NCI-H187 treated with DMSO at 0.1 percent for 48 hours (cell line): ENCODE data around the gene SULF2.

ENCODE experiments used
- DNase-seq: peaks from one replicate; lab custom pipeline; 2025; lab: John Stamatoyannopoulos, UW

SULF2 gene

DNA sequence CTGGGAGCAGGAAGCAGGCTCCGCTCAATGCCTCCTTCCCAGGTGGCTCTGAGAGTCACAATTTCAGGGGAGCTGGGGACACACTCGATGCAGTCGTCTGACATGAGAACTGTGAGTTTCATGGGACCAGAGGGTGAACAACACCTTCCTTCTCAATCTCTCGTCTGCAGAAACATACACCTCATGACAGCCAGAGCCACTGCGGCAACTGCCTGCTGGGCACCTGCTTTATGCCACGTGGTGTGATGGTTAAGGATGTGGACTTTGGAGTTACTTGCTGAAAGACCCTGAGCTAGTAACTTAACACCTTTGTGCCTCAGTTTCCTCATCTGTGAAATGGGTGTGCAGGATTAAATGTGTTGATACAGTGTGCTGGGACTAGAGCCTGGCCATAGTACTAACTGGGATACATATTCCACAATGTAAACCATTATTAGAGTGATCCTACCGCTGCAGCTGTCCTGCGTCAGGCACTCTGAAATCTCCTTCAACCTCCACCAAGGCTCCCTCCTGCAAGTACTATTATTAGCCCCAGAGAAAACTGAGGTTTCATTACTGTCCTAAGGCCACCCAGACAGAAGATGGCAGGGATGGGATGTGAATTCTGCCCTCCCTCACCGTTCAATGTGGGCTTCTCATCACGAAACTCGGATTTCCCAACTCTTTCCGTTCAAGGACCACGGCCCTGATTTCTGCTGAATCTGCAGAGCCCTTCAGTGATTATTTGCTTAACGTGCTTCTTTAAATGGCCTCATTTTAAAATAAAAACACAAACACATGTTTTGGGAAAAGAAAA is 24.4 kb downstream of the SULF2 start:
- no peak for DNase-seq

- DNase-seq: no peak
Observed at GRCh38 chr20:47758517-47759450, 26.5 kb downstream of the SULF2 start.

GRCh38 chr20:47757145-47758035 is 27.9 kb downstream of the SULF2 start:
- no peak for DNase-seq

DNA sequence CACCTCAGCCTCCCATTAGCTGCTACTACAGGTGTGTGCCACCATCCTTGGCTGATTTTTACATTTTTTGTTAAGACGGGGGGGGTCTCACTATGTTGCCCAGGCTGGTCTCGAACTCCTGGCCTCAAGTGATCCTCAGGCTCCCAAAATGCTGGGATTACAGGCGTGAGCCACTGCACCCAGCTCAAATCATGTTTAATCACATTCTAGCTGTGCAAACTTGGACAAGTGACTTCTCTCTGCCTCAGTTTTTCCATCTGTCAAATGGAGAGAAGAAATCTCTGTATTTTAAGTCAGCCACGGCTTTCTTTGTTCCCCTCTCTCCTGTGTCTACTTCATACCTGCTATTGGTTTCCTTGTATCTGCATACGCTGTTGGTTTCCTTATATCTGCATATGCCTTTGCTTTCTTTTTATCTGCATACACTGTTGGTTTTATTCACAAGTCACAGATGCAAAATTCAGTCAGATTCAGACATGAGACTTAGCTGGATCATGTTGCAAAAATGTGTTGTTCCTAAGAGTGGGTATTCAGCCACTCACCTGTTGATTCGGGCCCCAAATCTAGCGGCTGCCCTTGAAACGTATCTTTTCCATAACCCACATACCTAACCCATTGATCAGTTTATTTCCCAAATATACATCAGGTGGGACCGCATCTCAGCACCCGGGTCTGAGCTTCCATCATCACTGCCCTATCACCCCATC is 30.2 kb downstream of the SULF2 start:
- no peak for DNase-seq

GRCh38 chr20:47754388-47754715 is 30.9 kb downstream of the SULF2 start:
- no peak for DNase-seq

GRCh38 chr20:47753576-47754387 is 31.5 kb downstream of the SULF2 start:
- DNase-seq: no peak

- DNase-seq: no peak
Observed at GRCh38 chr20:47751449-47751848, 33.8 kb downstream of the SULF2 start.

DNA sequence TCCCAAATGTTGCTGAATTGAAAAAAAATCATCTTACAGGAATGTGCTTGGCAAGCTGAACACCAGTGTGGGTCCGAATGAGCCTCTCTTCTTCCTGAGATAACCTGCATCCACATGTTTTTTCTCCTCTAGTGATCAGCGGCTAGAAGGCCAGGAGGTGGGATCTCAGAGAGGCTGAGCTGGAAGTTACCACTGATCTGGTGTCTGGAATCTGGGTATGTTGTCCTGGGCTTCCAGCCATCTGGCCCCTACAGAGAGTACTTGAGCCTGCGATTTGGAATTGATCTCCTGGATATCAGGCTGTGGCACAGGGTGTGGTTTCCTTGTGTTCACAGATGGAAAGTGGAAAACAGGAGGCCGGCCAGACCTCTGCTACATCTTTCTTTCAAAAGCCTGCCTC is 35.9 kb downstream of the SULF2 start:
- no peak for DNase-seq

GRCh38 chr20:47748823-47749222 is 36.5 kb downstream of the SULF2 start:
- DNase-seq: no peak

- no peak for DNase-seq
Observed at GRCh38 chr20:47748069-47748468, 37.2 kb downstream of the SULF2 start.

DNA sequence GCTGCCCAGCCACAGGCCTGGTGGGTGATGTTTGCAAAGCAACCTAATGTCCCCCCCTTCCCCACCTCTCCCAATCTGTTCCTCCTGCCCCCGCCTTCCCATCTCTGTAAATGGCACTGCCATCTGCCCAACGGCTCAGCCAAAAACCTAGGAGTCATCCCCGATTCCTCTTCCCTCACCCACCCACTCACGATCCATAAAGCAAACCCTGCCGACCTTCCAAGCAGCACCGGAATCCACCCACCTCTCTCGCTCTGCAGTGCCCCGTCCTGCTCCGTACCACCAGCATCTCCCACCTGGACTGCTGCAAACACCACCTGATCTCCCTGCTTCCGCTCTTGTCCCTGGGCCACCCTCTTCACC is 37.6 kb downstream of the SULF2 start:
- no peak for DNase-seq

DNA sequence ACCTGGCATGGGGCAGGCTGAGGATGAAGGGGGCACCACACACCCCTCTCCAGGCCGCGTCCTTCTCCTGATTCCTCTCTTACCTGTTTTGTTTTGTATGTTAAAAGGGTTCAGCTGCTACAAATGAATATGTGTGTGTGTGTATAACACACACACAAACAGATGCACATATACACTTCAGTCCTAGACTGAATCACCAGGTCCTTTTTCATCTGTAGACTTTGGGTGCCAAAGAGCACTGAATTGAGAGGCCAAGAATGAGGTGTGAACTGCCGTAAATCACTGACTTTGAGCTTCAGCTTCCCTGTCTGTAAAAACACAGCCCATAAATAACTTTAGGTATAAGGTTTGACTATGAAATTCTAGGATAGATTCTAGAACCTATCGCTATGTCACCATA is 40.5 kb downstream of the SULF2 start:
- no peak for DNase-seq

DNA sequence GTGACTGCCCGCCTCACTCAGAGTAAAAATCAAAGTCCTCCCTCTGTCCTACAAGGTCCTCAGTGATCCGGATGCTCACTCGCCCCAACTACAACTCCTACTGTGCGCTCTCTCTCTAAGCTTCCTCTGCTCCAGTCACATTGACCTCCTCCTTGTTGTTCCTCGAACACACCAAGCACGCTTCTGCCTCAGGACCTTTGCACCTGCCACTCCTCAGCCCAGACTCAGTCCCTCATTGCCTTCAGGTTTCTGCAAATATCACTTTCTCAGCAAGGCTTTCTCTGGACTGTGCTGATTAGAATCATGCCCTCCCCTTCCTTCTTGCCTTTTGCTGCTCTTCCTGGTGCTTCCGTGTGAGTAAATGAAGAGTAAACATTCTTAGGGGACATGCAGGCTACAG is 41.6 kb downstream of the SULF2 start:
- no peak for DNase-seq

- DNase-seq: no peak
Observed at GRCh38 chr20:47741669-47742608, 43.3 kb downstream of the SULF2 start.

- DNase-seq: no peak
Observed at GRCh38 chr20:47740862-47741184, 44.5 kb downstream of the SULF2 start.

- DNase-seq: no peak
Observed at GRCh38 chr20:47740121-47740861, 45.0 kb downstream of the SULF2 start.

DNA sequence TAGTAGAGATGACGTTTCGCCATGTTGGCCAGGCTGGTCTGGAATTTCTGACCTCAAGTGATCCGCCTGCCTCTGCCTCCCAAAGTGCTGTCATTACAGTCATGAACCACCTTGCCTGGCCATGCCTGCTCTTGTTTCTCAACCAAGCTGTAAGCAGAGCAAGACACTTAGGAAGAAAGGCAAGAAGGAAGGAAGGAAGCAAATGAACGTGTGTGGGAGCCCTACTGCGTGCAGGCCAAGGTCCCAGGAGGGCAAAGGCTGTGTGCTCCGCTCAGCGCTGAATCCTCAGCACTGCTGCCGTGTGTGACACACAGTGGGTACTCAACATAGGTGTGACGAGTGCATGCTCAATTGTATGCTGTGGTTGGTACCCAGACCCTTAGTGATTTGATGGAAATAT is 47.4 kb downstream of the SULF2 start:
- DNase-seq: no peak

GRCh38 chr20:47736570-47737152 is 48.6 kb downstream of the SULF2 start:
- DNase-seq: no peak
